ENCODE data around the gene PRSS27.

Gene PRSS27

DNA sequence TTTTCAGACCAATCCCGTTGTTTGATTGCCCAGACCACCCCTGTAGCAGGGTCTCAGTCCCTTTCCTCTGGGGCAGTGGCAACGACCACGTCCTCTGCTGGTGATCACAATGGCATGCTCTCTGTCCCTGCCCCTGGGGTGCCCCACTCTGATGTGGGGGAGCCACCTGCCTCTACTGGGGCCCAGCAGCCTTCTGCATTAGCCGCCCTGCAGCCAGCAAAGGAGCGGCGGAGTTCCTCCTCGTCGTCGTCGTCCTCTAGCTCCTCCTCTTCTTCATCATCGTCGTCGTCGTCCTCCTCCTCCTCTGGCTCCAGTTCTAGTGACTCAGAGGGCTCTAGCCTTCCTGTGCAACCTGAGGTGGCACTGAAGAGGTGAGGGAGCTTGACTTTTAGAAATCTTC lies 47.9 kb upstream of the PRSS27 start:
- no CpG with 5 or more reads among the region's 14 CpGs for WGBS, 2 donors (ENCODE audit: extremely low coverage in 2 of 2, insufficient read length in 2 of 2, insufficient replicate concordance in 1 of 2)
- no peaks in the 10 kb centered on the region for H3K4me1 ChIP-seq (ENCODE audit: control insufficient read depth in 2 of 2, insufficient read depth in 1 of 2, low read depth in 1 of 2, low read length in 2 of 2)
- no peak overlapping the region for H2BK120ac ChIP-seq (ENCODE audit: low read depth, low read length)
- H3K27me3 ChIP-seq (ENCODE audit: control insufficient read depth in 3 of 3, insufficient read depth in 3 of 3, low read depth in 1 of 3, low read length in 3 of 3), result no peaks in the 10 kb centered on the region
- H3K4me3 ChIP-seq (ENCODE audit: low read length in 2 of 2), result no peak overlapping the region
- peaks cover 13 to 27% of the 10 kb centered on the region in 2 donors for H3K9me3 ChIP-seq (replicated peaks in 1 of 2; ENCODE audit: control insufficient read depth in 2 of 2, insufficient read depth in 1 of 2, low read depth in 1 of 2, low read length in 2 of 2)
- no peak overlapping the region for H3K23ac ChIP-seq (ENCODE audit: low read depth, low read length, poor library complexity)
- no peak overlapping the region for H4K8ac ChIP-seq (ENCODE audit: low read depth, low read length)
- peaks cover 33% of the 10 kb centered on the region for H3K79me1 ChIP-seq (ENCODE audit: low read depth, low read length)
- no peak overlapping the region for H3K14ac ChIP-seq (ENCODE audit: low read length)
- no peak overlapping the region for H3K4ac ChIP-seq (ENCODE audit: low read length)
- H4K91ac ChIP-seq (ENCODE audit: low read depth, low read length, poor library complexity), result no peak overlapping the region
- H3K27ac ChIP-seq (replicated peaks; ENCODE audit: low read length), result no peak overlapping the region
- H2BK15ac ChIP-seq (ENCODE audit: low read length), result no peak overlapping the region
- no peak overlapping the region for H2AK5ac ChIP-seq (ENCODE audit: low read depth, low read length)
- H2AFZ ChIP-seq (ENCODE audit: low read length), result no peak overlapping the region
- no peak overlapping the region for H3K4me2 ChIP-seq (ENCODE audit: insufficient read depth, low read length, poor library complexity, severe bottlenecking)
- H3K36me3 ChIP-seq (replicated peaks in 1 of 2; ENCODE audit: control insufficient read depth in 2 of 2, insufficient read depth in 2 of 2, low read length in 2 of 2), result peaks cover 89 to 99% of the 10 kb centered on the region in 2 donors
- H2BK12ac ChIP-seq (ENCODE audit: low read length), result no peak overlapping the region
- H3K18ac ChIP-seq (ENCODE audit: low read length), result no peak overlapping the region
- peak overlapping the region; percentile 21 for H3K9ac ChIP-seq (ENCODE audit: low read depth, low read length, poor library complexity)
- no peak for DNase-seq (ENCODE audit: low spot score)
- peak overlapping the region; percentile 8 for H2BK5ac ChIP-seq (ENCODE audit: low read length)

DNA sequence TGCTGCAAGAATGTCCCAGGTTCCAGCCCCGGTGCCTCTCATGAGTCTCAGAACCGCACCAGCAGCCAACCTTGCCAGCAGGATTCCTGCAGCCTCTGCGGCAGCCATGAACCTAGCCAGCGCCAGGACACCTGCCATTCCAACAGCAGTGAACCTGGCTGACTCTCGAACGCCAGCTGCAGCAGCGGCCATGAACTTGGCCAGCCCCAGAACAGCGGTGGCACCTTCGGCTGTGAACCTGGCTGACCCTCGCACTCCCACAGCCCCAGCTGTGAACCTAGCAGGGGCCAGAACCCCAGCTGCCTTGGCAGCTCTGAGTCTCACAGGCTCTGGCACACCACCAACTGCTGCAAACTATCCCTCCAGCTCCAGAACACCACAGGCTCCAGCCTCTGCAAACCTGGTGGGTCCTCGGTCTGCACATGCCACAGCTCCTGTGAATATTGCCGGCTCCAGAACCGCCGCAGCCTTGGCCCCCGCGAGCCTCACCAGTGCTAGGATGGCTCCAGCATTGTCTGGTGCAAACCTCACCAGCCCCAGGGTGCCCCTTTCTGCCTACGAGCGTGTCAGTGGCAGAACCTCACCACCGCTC lies 47.2 kb upstream of the PRSS27 start:
- Histone ChIP-seq H2BK120ac (ENCODE audit: low read depth, low read length) (no peak overlapping the region), H3K9me3 (replicated peaks in 1 of 2; ENCODE audit: control insufficient read depth in 2 of 2, insufficient read depth in 1 of 2, low read depth in 1 of 2, low read length in 2 of 2) (peaks cover 20 to 34% of the 10 kb centered on the region in 2 donors), H3K27me3 (ENCODE audit: control insufficient read depth in 3 of 3, insufficient read depth in 3 of 3, low read depth in 1 of 3, low read length in 3 of 3) (no peaks in the 10 kb centered on the region), H3K4me2 (ENCODE audit: insufficient read depth, low read length, poor library complexity, severe bottlenecking) (no peak overlapping the region), H3K4me3 (ENCODE audit: low read length in 2 of 2) (no peak overlapping the region), H3K14ac (ENCODE audit: low read length) (no peak overlapping the region), H2BK15ac (ENCODE audit: low read length) (no peak overlapping the region), H2AK5ac (ENCODE audit: low read depth, low read length) (no peak overlapping the region), H2AFZ (ENCODE audit: low read length) (no peak overlapping the region), H3K18ac (ENCODE audit: low read length) (no peak overlapping the region), H3K79me1 (ENCODE audit: low read depth, low read length) (peaks cover 33% of the 10 kb centered on the region), H3K36me3 (replicated peaks in 1 of 2; ENCODE audit: control insufficient read depth in 2 of 2, insufficient read depth in 2 of 2, low read length in 2 of 2) (peaks cover 92 to 100% of the 10 kb centered on the region in 2 donors), H2BK5ac (ENCODE audit: low read length) (peak overlapping the region; percentile 8), H3K27ac (replicated peaks; ENCODE audit: low read length) (no peak overlapping the region), H2BK12ac (ENCODE audit: low read length) (no peak overlapping the region), H4K91ac (ENCODE audit: low read depth, low read length, poor library complexity) (peak overlapping the region; percentile 27), H3K4me1 (ENCODE audit: control insufficient read depth in 2 of 2, insufficient read depth in 1 of 2, low read depth in 1 of 2, low read length in 2 of 2) (no peaks in the 10 kb centered on the region), H4K8ac (ENCODE audit: low read depth, low read length) (no peak overlapping the region), H3K23ac (ENCODE audit: low read depth, low read length, poor library complexity) (peak overlapping the region; percentile 21), H3K9ac (ENCODE audit: low read depth, low read length, poor library complexity) (no peak overlapping the region), H3K4ac (ENCODE audit: low read length) (peak overlapping the region; percentile 23)
- WGBS, 2 donors (ENCODE audit: extremely low coverage in 2 of 2, insufficient read length in 2 of 2, insufficient replicate concordance in 1 of 2), result no CpG with 5 or more reads among the region's 19 CpGs
- DNase-seq (ENCODE audit: low spot score), result no peak

DNA sequence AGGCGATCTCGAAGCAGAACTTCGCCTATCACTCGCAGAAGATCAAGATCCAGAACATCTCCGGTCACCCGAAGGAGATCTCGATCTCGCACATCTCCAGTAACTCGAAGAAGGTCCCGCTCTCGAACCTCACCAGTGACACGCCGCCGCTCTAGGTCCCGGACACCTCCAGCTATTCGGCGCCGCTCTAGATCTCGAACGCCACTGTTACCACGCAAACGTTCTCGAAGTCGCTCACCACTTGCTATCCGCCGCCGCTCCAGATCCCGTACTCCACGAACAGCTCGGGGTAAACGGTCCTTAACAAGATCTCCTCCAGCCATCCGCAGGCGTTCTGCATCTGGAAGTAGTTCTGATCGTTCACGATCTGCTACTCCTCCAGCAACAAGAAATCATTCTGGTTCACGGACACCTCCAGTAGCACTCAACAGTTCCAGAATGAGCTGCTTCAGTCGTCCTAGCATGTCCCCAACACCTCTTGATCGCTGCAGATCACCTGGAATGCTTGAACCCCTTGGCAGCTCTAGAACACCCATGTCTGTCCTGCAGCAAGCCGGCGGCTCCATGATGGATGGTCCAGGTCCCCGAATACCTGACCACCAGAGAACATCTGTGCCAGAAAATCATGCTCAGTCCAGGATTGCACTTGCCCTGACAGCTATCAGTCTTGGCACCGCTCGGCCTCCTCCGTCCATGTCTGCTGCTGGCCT lies 46.6 kb upstream of the PRSS27 start:
- Histone ChIP-seq H3K4ac (ENCODE audit: low read length) (no peak overlapping the region), H2BK12ac (ENCODE audit: low read length) (no peak overlapping the region), H3K79me1 (ENCODE audit: low read depth, low read length) (peaks cover 36% of the 10 kb centered on the region), H3K9ac (ENCODE audit: low read depth, low read length, poor library complexity) (no peak overlapping the region), H3K9me3 (replicated peaks in 1 of 2; ENCODE audit: control insufficient read depth in 2 of 2, insufficient read depth in 1 of 2, low read depth in 1 of 2, low read length in 2 of 2) (peaks cover 26 to 40% of the 10 kb centered on the region in 2 donors), H3K27ac (replicated peaks; ENCODE audit: low read length) (no peak overlapping the region), H3K14ac (ENCODE audit: low read length) (no peak overlapping the region), H2BK15ac (ENCODE audit: low read length) (no peak overlapping the region), H3K36me3 (replicated peaks in 1 of 2; ENCODE audit: control insufficient read depth in 2 of 2, insufficient read depth in 2 of 2, low read length in 2 of 2) (peaks cover 95 to 100% of the 10 kb centered on the region in 2 donors), H2AFZ (ENCODE audit: low read length) (no peak overlapping the region), H3K18ac (ENCODE audit: low read length) (no peak overlapping the region), H2AK5ac (ENCODE audit: low read depth, low read length) (no peak overlapping the region), H2BK5ac (ENCODE audit: low read length) (no peak overlapping the region), H3K4me3 (ENCODE audit: low read length in 2 of 2) (no peak overlapping the region), H3K27me3 (ENCODE audit: control insufficient read depth in 3 of 3, insufficient read depth in 3 of 3, low read depth in 1 of 3, low read length in 3 of 3) (no peaks in the 10 kb centered on the region), H4K91ac (ENCODE audit: low read depth, low read length, poor library complexity) (peak overlapping the region; percentile 27), H2BK120ac (ENCODE audit: low read depth, low read length) (no peak overlapping the region), H3K4me2 (ENCODE audit: insufficient read depth, low read length, poor library complexity, severe bottlenecking) (no peak overlapping the region), H3K4me1 (ENCODE audit: control insufficient read depth in 2 of 2, insufficient read depth in 1 of 2, low read depth in 1 of 2, low read length in 2 of 2) (no peaks in the 10 kb centered on the region), H4K8ac (ENCODE audit: low read depth, low read length) (no peak overlapping the region), H3K23ac (ENCODE audit: low read depth, low read length, poor library complexity) (peak overlapping the region; percentile 21)
- no CpG with 5 or more reads among the region's 44 CpGs for WGBS, 2 donors (ENCODE audit: extremely low coverage in 2 of 2, insufficient read length in 2 of 2, insufficient replicate concordance in 1 of 2)
- no peak for DNase-seq (ENCODE audit: low spot score)
